Dermis microvascular lymphatic vessel endothelial cell (primary cell): Measurements from ENCODE around the gene FAM193B. TPM values are rescaled to one million over a fixed set of nuclear protein-coding genes. Genes with fewer than 3 reads are reported as not detected.
"Not testable (repeated sequence)": the region's sequence is repeated elsewhere in the genome, so short reads cannot be mapped to it uniquely, and the experiment has no call there.

ENCODE experiments used
- DNase-seq, 2 donors: peaks; one replicate each; pipeline versions ENCODE4 v3.0.0 to v3.0.0-alpha.2; 2010; ENCODE audit warnings: low read depth in 2 of 2
- total RNA-seq: library from RNA; depleted of rRNA; stranded (reverse); fragments of >200 nt; gene quantifications from 2 replicates; pipeline ENCODE4 v1.2.1, GENCODE V29; 2014

The FAM193B gene
- total RNA-seq, 1 donor from 2014 or later, result 9.8 TPM

- peak; percentile 46 to 70 for DNase-seq
Measured at GRCh38 chr5:177578316-177578715, 24.0 kb upstream of the FAM193B start.

- DNase-seq, result no peak
Measured at GRCh38 chr5:177576169-177576568, 21.8 kb upstream of the FAM193B start.

GRCh38 chr5:177575488-177575887, 21.1 kb upstream of the FAM193B start:
- DNase-seq, result no peak

GRCh38 chr5:177569894-177570293, 15.5 kb upstream of the FAM193B start:
- DNase-seq, result no peak

- DNase-seq, result no peak
Measured at GRCh38 chr5:177568326-177568725, 14.0 kb upstream of the FAM193B start.

DNA sequence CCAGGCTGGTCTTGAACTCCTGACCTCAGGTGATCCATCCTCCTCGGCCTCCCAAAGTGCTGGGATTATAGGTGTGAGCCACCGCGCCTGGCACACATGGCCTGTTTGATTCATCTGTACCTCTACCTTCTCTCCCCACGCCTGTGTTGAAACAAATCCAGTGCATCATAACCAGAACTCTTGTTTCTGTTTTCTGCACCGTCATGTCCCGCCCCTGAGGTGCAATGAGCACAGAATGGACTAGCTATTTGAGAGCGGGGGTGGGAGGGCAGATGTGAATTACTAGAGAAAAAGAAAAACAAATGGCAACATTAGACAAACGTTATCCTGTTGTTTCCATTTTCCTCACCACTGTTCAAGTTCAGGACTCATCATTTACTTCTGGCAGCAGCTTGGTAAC, 10.7 kb upstream of the FAM193B start:
- DNase-seq, result no peak

DNA sequence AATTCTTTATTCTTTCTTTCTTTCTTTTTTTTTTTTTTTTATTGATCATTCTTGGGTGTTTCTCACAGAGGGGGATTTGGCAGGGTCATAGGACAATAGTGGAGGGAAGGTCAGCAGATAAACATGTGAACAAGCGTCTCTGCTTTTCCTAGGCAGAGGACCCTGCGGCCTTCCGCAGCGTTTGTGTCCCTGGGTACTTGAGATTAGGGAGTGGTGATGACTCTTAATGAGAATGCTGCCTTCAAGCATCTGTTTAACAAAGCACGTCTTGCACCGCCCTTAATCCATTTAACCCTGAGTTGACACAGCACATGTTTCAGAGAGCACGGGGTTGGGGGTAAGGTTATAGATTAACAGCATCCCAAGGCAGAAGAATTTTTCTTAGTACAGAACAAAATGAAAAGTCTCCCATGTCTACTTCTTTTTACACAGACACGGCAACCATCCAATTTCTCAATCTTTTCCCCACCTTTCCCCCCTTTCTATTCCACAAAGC, 5.1 kb upstream of the FAM193B start:
- DNase-seq, result not testable (repeated sequence)

- DNase-seq, result no peak
Measured at GRCh38 chr5:177557796-177558195, 3.4 kb upstream of the FAM193B start.

GRCh38 chr5:177557041-177557647, 2.8 kb upstream of the FAM193B start:
- no peak for DNase-seq

- DNase-seq, result no peak
Measured at GRCh38 chr5:177555665-177556064, 1.3 kb upstream of the FAM193B start.

DNA sequence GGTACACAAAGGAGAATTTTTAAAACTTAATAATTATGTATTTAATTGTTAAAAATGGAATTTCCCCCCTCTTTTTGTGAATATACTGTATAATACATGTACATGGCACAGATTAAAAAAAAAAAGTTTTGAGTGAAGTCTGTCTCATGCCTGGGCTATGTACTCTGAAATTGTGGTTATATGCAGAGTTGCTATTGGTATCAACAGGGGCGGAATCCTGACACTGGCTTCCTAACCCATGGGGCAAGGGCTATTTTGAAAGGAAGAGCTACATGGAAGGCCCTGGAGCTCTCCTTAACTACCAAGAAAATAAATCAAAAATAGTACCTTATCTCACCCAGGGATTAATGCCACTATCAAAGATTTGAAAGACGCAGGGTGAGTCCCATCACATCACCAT, 865 bp upstream of the FAM193B start:
- no peak for DNase-seq

DNA sequence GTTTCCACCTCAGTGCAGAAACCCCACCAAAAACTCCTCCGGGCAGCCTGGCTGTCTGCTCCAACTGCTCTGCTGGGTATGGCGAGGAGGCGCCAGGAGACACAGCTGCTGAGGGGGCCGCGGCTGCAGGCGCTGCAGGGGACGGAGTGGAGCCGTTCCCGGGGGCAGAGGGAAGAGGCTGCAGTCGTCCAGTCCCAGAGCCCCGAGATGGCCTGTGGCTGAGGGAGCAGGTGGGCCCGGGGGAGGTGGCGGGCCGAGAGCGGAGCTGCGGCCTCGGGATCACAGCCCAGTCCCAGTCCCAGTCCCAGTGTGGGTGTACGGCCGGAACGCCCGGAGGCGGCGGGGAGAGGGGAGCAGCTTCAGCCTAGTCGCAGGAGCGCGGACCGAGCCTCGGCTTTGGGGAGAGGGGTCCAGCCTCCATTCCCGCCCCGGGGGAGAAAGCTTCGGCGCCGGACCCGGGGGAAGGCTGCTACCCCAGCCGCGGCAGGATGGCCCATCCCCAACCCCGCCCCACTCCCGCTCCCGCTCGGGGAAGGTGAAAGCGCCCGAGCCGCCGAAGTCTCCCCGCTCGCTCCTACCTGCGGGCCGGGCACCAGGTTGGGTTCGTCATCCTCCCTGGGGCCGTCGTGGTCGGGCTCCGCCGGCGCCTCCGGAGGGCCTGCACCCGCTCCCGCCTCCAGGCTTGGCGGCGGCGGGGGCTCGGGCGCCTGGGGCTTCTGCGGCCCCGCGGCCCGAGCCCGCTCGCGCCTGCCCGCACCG, 513 bp downstream of the FAM193B start:
- peak in 1 of 2 donors; percentile 29 for DNase-seq

DNA sequence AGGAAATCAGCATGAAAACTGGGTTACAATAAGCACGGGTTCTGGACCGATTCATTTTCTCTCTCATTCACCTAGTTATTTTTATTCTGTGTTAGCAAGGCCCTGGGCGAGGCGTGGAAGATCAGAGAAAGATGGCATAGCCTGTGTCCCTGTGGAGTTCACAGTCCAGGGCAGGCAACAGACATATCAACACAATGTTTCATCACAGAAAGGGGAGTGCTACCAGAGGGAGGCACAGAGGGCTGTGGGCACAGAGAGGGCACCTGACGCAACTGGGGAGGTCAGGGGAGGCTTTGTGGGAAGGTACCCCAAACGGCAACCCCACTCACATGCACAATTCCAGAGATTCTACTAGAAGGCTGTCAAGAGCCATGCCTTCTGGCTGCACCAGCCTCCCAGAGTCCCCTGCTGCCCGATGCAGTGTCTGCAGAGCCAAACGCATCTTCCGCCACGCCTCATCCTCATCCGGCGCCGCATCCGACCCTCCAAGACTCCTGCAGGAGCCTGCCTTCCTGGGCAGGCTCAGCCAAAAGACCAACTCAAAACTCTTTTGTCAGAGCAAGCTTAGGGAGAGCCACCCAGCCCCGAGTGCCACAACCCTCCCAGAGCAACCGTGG, 1.4 kb downstream of the FAM193B start:
- DNase-seq, result peak in 1 of 2 donors; percentile 19

GRCh38 chr5:177550122-177550521, 4.2 kb downstream of the FAM193B start:
- no peak for DNase-seq

- DNase-seq, result no peak
Measured at GRCh38 chr5:177548495-177548894, 5.9 kb downstream of the FAM193B start.

- DNase-seq, result no peak
Measured at GRCh38 chr5:177547736-177548135, 6.6 kb downstream of the FAM193B start.

- DNase-seq, result peak; percentile 68 to 90
Measured at GRCh38 chr5:177546258-177546741, 8.1 kb downstream of the FAM193B start.

GRCh38 chr5:177545487-177546257, 8.7 kb downstream of the FAM193B start:
- DNase-seq, result no peak

DNA sequence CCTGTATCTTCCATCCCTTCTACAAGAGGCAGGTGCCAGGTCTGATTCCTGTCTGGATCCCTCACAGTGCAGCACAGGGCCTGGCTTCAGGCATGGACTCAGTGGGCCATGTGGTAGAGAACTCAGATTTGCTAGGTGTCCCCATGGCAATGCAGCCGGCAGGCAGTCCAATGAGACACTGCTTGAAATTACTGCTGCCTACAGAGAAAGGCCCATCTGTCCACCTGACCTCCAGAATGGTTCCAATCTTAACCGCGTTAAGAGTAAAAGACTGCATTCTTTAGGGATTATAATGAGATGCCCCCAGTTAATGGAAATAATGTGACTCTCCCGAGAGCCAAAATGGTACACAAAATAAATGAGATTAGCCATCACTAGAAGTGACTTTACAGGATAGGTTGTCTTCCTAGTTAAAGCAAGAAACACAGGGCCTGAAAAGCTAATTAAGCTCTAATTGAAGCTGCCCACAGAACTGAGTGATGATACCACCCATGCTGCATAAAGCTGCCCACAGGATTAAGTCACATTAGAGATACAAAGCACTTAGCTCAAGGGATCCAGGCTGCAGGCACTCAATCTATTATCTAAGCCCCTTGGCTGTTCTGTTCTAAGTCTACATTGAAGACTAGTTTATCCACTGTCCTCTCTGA, 11.4 kb downstream of the FAM193B start:
- no peak for DNase-seq

GRCh38 chr5:177540438-177540837, 13.9 kb downstream of the FAM193B start:
- no peak for DNase-seq

- DNase-seq, result no peak
Measured at GRCh38 chr5:177539411-177539810, 15.0 kb downstream of the FAM193B start.
